ENCODE results near the gene SYMPK.

SYMPK gene

DNA sequence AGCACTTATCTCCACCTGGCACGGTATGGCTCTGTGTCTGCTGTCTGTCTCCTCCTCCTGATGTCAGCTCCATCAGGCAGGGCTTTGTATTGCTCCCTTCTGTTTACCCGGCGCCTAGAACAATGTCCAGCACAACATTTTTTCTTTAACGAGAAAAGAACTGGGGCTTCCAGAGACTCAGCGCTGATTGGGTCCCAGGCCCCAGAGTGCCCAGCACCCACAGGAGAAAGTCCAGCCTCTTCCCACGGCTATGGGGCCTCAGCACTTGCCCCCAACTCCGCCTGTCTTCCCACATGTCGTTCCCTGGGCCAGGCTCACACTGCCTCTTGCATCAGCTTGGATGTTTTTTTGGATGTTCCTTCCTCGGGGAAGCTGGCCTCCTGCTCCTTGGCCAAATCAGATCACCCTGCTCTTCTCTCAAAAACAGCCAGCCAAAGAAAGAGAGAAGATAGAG lies 32.6 kb upstream of the SYMPK start:
- H4K20me1 ChIP-seq (ENCODE audit: low read depth, low read length), result no peaks in the 10 kb centered on the region
- no peak overlapping the region for H3K9ac ChIP-seq (ENCODE audit: low read length)
- no peaks in the 10 kb centered on the region for H3K9me3 ChIP-seq (ENCODE audit: insufficient read depth, low read length)
- no peaks in the 10 kb centered on the region for H3K9me2 ChIP-seq (replicated peaks; ENCODE audit: insufficient read depth, low read length)
- peaks cover 1% of the 10 kb centered on the region; the same call in 1 of the 2 replicates for H3K79me2 ChIP-seq (ENCODE audit: insufficient read depth, low read length)
- TF ChIP-seq EZH2phosphoT487 (conservative IDR thresholded peaks at IDR 0.05; ENCODE audit: low read length), result no peak
- TF ChIP-seq, protein P1, sequence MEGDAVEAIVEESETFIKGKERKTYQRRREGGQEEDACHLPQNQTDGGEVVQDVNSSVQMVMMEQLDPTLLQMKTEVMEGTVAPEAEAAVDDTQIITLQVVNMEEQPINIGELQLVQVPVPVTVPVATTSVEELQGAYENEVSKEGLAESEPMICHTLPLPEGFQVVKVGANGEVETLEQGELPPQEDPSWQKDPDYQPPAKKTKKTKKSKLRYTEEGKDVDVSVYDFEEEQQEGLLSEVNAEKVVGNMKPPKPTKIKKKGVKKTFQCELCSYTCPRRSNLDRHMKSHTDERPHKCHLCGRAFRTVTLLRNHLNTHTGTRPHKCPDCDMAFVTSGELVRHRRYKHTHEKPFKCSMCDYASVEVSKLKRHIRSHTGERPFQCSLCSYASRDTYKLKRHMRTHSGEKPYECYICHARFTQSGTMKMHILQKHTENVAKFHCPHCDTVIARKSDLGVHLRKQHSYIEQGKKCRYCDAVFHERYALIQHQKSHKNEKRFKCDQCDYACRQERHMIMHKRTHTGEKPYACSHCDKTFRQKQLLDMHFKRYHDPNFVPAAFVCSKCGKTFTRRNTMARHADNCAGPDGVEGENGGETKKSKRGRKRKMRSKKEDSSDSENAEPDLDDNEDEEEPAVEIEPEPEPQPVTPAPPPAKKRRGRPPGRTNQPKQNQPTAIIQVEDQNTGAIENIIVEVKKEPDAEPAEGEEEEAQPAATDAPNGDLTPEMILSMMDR (IDR thresholded peaks at IDR 0.05; ENCODE audit: insufficient read depth, low read length, poor library complexity, severe bottlenecking), result no peak
- H3F3A ChIP-seq (ENCODE audit: insufficient read depth), result no peaks in the 10 kb centered on the region
- no peak overlapping the region for H3K4me3 ChIP-seq (ENCODE audit: insufficient read depth, low read length, poor library complexity, severe bottlenecking)
- H3K36me3 ChIP-seq (ENCODE audit: low read length), result no peaks in the 10 kb centered on the region
- no peaks in the 10 kb centered on the region for H3K27me3 ChIP-seq (ENCODE audit: low read length)
- no peak overlapping the region for H2AFZ ChIP-seq (ENCODE audit: low read depth, low read length, severe bottlenecking)
- no peak overlapping the region for H3K27ac ChIP-seq (ENCODE audit: low read depth, low read length)
- H3K4me2 ChIP-seq (ENCODE audit: low read depth, low read length, poor library complexity, severe bottlenecking), result no peak overlapping the region

DNA sequence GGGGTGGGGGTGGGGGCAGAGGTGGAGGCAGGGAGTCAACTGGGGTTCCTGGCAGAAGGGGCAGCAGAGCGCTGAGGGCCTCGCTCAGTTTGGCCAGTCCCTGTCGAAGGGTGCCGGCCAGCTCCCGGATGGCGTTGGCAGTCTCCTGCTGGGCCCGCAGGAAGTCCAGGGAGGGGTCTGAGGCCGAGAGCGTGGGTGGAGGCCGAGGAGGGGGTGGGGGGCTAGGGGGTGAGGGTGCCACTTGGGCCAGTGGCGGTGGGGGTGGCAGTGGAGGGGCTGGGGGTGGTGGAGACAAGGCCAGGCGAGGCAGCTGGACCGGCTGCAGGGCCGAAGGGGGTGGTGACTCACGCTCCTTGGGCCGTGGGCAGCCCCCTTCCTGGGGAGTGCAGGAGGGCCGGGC lies 27.9 kb upstream of the SYMPK start:
- Histone ChIP-seq H2AFZ (ENCODE audit: low read depth, low read length, severe bottlenecking) (no peak overlapping the region), H3K36me3 (ENCODE audit: low read length) (no peaks in the 10 kb centered on the region), H4K20me1 (ENCODE audit: low read depth, low read length) (no peaks in the 10 kb centered on the region)

DNA sequence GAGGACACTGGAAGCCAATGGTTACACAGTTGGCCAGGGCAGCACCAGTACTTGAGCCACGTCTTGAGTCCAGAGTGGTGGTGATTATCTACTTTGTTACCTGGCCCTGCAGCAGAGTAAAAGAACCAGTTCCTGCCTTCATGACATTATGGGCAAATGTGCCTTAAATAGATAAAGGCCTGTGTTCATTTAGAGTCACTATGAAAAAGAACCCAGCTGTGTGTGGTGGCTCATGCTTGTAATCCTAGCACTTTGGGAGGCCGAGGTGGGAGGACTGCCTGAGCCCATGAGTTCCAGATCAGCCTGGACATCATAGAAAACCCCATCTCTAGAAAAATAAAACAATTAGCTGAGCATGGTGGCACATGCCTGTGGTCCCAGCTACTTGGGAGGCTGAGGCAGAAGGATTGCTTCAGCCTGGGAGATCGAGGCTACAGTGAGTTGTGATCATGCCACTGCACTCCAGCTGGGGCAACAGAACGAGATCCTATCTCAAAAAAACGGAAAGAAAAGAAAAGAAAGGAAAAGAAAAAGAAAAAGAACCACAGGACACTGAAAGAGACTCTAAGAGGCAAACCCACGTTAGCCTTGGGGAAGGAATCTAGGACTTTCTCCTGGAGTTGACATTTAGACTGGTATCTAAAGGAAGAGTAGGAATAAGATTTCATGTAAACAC lies 26.4 kb upstream of the SYMPK start:
- Histone ChIP-seq H2AFZ (ENCODE audit: low read depth, low read length, severe bottlenecking) (no peak overlapping the region), H3K9ac (ENCODE audit: low read length) (no peak overlapping the region), H4K20me1 (ENCODE audit: low read depth, low read length) (no peaks in the 10 kb centered on the region), H3K9me2 (replicated peaks; ENCODE audit: insufficient read depth, low read length) (no peaks in the 10 kb centered on the region), H3K36me3 (ENCODE audit: low read length) (no peaks in the 10 kb centered on the region), H3K27ac (ENCODE audit: low read depth, low read length) (no peak overlapping the region), H3K79me2 (ENCODE audit: insufficient read depth, low read length) (peaks cover 11% of the 10 kb centered on the region; the same call in 1 of the 2 replicates), H3K4me2 (ENCODE audit: low read depth, low read length, poor library complexity, severe bottlenecking) (no peak overlapping the region), H3K4me3 (ENCODE audit: insufficient read depth, low read length, poor library complexity, severe bottlenecking) (no peak overlapping the region), H3K27me3 (ENCODE audit: low read length) (no peaks in the 10 kb centered on the region), H3K9me3 (ENCODE audit: insufficient read depth, low read length) (no peaks in the 10 kb centered on the region), H3F3A (ENCODE audit: insufficient read depth) (peaks cover 21% of the 10 kb centered on the region)
- TF ChIP-seq, protein P1 (IDR thresholded peaks at IDR 0.05; ENCODE audit: insufficient read depth, low read length, poor library complexity, severe bottlenecking), result no peak
- no peak for TF ChIP-seq EZH2phosphoT487 (conservative IDR thresholded peaks at IDR 0.05; ENCODE audit: low read length)

More for the DNA sequence above, 27.9 kb upstream of the SYMPK start:
- H3K27me3 ChIP-seq (ENCODE audit: low read length), result no peaks in the 10 kb centered on the region
- peaks cover 21% of the 10 kb centered on the region for H3F3A ChIP-seq (ENCODE audit: insufficient read depth)
- H3K9ac ChIP-seq (ENCODE audit: low read length), result no peak overlapping the region
- no peaks in the 10 kb centered on the region for H3K9me3 ChIP-seq (ENCODE audit: insufficient read depth, low read length)
- TF ChIP-seq EZH2phosphoT487 (conservative IDR thresholded peaks at IDR 0.05; ENCODE audit: low read length), result no peak
- TF ChIP-seq, protein P1 (IDR thresholded peaks at IDR 0.05; ENCODE audit: insufficient read depth, low read length, poor library complexity, severe bottlenecking), result no peak
- no peak overlapping the region for H3K27ac ChIP-seq (ENCODE audit: low read depth, low read length)
- H3K4me2 ChIP-seq (ENCODE audit: low read depth, low read length, poor library complexity, severe bottlenecking), result no peak overlapping the region
- H3K9me2 ChIP-seq (replicated peaks; ENCODE audit: insufficient read depth, low read length), result no peaks in the 10 kb centered on the region
- no peak overlapping the region for H3K4me3 ChIP-seq (ENCODE audit: insufficient read depth, low read length, poor library complexity, severe bottlenecking)
- H3K79me2 ChIP-seq (ENCODE audit: insufficient read depth, low read length), result no peaks in the 10 kb centered on the region
